Dermis blood vessel endothelial cell (primary cell): ENCODE results near the gene POU3F1. TPM values are rescaled to one million over a fixed set of nuclear protein-coding genes. Genes with fewer than 3 reads are reported as not detected.

Source experiments
- DNase-seq: peaks from one replicate; pipeline ENCODE4 v3.0.0; 2010
- total RNA-seq: library from RNA; depleted of rRNA; stranded (reverse); fragments of >200 nt; gene quantifications from 2 replicates; pipeline ENCODE4 v1.2.3, GENCODE V29; 2014

POU3F1 gene
- under 0.01 and 0.05 TPM in 2 replicates for total RNA-seq

- no peak for DNase-seq
Observed at GRCh38 chr1:38046333-38046883, at the start of gene POU3F1. TSS of gene POU3F1 (minus strand) at chr1:38046793. CDS start at chr1:38046743, 50 bp downstream.

- no peak for DNase-seq
Observed at GRCh38 chr1:38095454-38095931, 48.9 kb upstream of the POU3F1 start.

GRCh38 chr1:38094711-38095290 is 48.2 kb upstream of the POU3F1 start:
- DNase-seq: no peak

GRCh38 chr1:38093569-38094520 is 47.3 kb upstream of the POU3F1 start:
- DNase-seq: no peak

- DNase-seq: no peak
Observed at GRCh38 chr1:38092256-38092655, 45.7 kb upstream of the POU3F1 start.

GRCh38 chr1:38090796-38091195 is 44.2 kb upstream of the POU3F1 start:
- DNase-seq: no peak

DNA sequence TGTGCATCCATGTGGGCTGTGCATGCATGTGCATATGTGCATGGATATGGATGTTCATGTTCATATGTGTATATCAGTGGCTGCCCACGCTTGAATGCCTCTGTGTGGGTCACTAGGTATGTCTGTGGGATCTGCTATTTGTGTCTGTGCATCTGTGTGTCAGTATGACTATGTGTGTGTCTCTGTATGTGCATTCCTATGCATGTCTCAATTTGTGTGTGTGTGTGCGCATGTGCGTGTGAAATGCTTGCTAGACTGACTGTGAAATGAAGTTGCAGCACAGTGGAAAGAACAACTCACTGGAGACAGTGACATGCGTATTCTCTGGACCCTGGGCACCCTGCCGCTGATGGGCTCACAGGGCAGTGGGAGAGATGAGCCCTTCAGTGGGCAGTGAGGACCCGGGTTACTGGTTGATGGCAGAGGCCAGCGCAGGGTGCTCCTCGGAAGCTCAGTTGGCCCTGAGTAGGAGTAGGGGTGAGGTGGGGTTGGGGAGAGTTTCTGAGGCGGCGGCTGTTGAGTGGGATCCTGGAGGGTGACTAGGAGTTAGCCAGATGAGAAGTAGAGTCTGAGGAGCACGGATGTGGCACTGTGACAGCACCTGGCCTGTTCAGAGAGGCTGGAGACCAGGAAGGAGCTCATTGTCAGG is 43.2 kb upstream of the POU3F1 start:
- no peak for DNase-seq

DNA sequence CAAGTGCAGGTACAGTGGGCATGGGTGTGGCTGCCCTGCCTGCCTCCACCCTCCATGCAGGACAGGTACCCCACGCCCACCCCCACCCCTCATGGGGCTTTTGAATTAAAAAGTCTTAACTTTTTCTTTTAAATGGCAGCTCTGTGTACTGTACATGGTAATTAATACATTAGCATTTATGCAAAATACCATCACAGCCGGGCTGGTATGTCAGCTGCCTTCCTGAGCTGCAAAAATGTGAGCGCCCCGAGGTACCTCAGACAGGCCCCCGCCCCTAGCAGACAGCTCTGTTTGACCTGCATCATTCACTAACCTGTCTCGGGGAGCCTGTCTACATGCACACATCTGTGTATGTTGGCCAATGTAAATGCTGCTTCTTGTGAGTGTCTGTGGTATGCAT is 42.2 kb upstream of the POU3F1 start:
- DNase-seq: no peak

GRCh38 chr1:38088366-38088765 is 41.8 kb upstream of the POU3F1 start:
- DNase-seq: no peak

GRCh38 chr1:38087676-38088075 is 41.1 kb upstream of the POU3F1 start:
- DNase-seq: no peak

DNA sequence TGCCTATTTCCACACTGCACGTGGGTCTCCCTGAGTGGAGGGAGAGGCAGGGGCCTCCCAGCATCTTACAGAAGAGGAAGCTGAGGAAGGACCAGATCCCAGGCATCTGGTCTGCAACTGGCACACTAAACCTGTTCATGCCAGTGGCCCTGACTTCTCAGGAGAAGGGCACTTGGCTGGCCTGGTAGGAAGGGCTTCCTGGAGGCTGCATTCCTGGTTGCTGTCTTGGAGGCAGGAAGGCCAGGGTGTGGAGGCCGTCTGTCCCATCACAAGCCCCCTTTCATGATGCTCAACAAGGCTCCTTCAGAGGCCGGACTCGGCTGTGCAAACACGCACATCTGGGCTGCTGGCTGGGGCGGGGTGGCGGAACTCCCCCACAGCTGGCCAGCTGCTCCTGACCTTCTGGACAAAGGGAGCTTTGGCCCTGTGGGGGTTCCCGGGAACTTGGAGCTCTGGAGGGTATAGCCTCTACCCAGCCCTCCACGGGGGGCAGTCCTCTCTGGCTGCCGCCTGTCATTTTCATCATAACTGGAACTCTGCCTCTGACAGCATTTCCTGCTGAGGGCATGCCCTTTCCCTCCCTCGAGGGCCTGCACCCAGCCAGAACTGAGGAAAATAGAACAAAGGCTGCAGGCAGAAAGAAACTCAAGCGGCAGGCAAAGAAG is 39.2 kb upstream of the POU3F1 start:
- DNase-seq: no peak

DNA sequence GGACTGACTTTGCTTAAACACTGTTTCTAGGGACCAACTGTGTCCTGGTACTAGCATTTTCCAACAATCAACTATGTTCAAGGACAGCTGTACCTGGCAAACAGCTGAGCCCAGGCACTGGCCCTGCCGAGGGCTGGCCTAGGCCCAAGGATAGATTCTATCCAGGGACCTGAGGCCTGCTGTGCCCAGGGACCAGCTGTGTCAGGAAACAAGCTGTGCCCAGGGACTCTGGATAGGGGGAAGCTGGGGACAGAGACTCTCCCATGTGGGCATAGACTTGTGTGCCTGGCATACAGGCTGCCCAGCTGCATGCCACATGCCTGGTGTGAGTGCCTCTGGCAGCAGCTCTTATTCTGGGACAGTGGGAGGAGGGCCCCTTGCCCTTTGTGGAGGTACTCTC is 38.1 kb upstream of the POU3F1 start:
- DNase-seq: no peak

DNA sequence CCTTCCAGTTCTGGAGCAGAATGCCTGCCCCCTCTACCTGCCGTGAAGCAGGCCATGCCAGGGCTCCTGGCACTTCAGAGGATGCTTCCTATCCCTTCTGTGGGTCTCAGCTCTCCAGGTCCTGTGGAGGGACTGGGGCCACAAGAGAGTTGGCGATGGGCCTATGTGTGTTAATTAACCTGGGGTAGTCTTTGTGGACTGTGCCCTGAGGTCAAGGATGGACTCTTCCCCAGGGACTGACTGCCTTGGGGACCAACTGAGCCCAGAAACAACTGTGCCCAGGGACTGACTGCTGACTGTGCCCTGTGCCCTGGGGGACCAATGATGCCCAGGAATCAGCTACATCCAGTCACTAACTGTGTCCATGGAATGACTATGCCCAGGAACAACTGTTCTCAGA is 37.5 kb upstream of the POU3F1 start:
- no peak for DNase-seq

DNA sequence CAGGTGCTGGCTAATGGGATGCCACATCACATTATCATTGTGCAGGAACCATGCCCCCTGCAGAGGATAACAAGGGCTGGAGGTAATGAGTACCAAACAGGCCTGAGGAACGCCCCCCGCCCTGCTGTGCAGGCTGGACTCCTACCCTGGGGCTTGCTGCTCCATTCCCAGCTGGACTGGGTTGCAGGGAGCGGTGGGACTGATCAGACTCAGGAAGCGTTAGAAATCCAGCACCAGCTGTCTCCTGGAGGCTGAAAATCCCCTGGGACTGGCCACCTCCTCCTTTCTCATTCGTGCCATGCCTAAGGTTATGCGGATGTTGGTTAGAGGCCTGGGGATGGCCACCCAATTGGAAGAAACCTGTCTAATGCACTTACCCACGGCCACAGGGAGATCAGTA is 36.9 kb upstream of the POU3F1 start:
- DNase-seq: no peak

- no peak for DNase-seq
Observed at GRCh38 chr1:38082769-38083263, 36.2 kb upstream of the POU3F1 start.

DNA sequence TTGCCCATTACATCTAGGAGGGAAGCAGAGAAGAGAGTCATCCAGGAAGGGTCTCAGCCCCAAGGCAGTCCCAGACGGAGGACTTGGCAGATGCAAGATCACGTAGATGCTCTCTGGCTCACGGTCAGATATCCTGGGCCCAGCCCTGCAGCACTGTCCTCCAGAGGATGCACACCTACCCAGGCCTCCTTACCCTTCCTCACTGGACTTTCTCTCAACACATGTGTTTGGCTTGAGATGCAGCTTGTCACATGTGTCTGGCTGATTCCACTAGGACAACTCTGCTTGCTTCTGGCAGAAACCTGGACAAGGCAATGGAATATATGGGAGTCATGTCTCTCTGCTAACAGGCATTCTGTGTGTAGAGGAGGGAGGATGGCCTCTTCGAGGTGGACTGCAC is 32.4 kb upstream of the POU3F1 start:
- DNase-seq: no peak

DNA sequence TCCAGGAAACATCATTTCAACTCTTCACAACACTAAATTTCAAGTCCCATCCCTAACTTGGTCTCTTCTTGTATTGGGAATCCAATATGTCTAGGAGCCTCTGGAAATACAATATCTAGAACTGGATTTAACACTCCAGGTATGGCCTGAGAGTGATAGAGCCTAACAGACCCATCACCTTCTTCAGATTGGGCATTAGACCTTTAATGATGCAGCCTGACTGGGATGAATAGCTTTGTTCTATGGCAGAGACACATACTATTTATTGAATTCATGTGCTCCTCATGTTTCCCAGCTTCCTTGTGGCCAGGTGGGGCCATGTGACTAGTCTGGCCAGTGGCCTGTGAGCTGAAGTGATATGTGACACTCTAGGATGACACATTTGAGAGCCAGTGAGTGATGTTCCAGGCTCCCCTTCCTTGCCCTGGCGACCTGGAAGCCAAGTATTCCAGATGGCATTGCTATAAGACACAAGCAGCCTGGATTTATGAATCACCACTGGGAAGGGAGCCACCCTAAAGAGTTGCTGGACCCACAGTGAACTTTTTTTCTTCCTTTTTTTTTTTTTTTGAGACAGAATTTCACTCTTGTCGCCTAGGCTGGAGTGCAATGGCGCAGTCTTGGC is 31.0 kb upstream of the POU3F1 start:
- no peak for DNase-seq

DNA sequence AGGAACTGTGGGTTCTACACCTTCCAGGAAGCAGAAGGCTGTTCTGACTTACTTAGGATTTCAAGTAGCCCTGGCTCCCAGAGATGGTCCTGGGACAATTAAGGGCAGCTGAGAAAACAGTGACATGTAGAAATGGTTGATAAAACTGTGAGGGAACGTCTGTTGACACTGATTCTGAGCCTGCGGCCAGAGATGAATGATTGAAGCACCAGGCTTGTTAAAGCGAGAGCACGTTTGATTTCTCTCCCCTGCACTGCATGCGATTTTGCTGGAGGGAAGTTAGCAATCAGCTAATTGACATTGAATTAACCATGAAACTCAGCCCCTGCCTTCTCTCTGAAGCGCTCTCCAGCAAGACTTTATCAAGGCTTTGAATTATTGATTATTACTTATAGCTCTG is 29.9 kb upstream of the POU3F1 start:
- no peak for DNase-seq

DNA sequence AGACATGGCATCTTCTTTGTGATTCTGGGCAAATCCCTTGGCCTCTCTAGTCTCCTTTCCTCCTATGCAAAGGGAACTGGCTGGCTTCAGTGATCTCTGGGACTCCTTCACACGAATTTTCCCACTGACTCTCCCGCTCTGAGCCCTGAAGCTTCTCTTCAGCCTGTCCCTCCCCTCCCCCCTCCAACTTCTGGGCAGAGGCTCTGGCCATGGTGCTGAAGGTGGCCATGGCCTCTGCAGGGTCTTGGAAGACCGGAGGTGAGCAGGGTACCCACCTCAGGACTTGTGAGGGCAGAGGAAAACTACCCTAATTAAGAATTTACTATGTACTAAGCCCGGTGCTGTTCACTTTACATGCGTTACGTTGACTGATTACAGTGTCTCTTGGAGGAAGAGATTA is 29.4 kb upstream of the POU3F1 start:
- peak; percentile 39 for DNase-seq

DNA sequence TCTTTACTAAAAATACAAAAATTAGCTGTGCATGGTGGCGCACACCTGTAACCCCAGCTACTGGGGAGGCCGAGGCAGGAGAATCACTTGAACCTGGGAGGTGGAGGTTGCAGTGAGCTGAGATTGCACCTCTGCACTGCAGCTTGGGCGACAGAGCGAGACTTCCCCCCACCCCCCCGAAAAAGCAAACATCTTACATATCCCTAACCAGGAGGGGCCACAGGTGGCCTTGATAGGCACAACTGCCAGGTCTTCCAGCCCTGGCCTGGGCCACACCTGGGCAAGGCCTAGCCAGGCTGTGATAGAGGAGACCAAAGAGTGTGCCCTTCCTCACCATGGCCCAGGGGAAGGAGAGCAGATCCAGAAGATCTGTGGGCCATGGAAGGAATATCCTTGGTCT is 28.6 kb upstream of the POU3F1 start:
- DNase-seq: no peak

- DNase-seq: no peak
Observed at GRCh38 chr1:38074302-38074677, 27.7 kb upstream of the POU3F1 start.
